NCI-H1092 treated with DMSO at 0.1 percent for 48 hours (cell line): ENCODE results near the gene TRIM63.

Experiments used
- DNase-seq: peaks from one replicate; lab custom pipeline; 2025; lab: John Stamatoyannopoulos, UW

Gene TRIM63

GRCh38 chr1:26016953-26017545 is 50.4 kb downstream of the TRIM63 start:
- no peak for DNase-seq

- no peak for DNase-seq
These were observed 51.0 kb downstream of the TRIM63 start for GRCh38 chr1:26016258-26016952.

GRCh38 chr1:26015358-26015757 is 52.1 kb downstream of the TRIM63 start:
- no peak for DNase-seq

- DNase-seq: no peak
These were observed 53.3 kb downstream of the TRIM63 start for GRCh38 chr1:26014179-26014578.

GRCh38 chr1:26012864-26013263 is 54.6 kb downstream of the TRIM63 start:
- DNase-seq: peak; percentile 43

GRCh38 chr1:26010825-26011224 is 56.6 kb downstream of the TRIM63 start:
- DNase-seq: no peak

GRCh38 chr1:26009796-26010447 is 57.5 kb downstream of the TRIM63 start:
- peak; percentile 50 for DNase-seq

- no peak for DNase-seq
These were observed 60.7 kb downstream of the TRIM63 start for GRCh38 chr1:26006710-26007109.

GRCh38 chr1:26005434-26006105 is 61.9 kb downstream of the TRIM63 start:
- no peak for DNase-seq

- DNase-seq: no peak
These were observed 63.7 kb downstream of the TRIM63 start for GRCh38 chr1:26003756-26004155.

GRCh38 chr1:26003262-26003661 is 64.2 kb downstream of the TRIM63 start:
- no peak for DNase-seq
